Bronchial epithelial cell (primary cell): ENCODE results near the gene TMEM156. TPM values are rescaled to one million over a fixed set of nuclear protein-coding genes. Genes with fewer than 3 reads are reported as not detected.
"Not testable (repeated sequence)": the region's sequence is repeated elsewhere in the genome, so short reads cannot be mapped to it uniquely, and the experiment has no call there.

Source experiments
- DNase-seq: peaks from one replicate; pipeline ENCODE4 v3.0.0-alpha.2; 2010; ENCODE audit warnings: low read depth
- FAIRE-seq: peaks from 2 replicates; lab custom pipeline; 2011; peaks lifted over from hg19 to GRCh38; lab: Jason Lieb, UNC
- H3K27me3 ChIP-seq: 2 replicates; pipeline ENCODE4 v1.5.1; 2011; ENCODE audit warnings: low read length; ENCODE audit not compliant: control insufficient read depth, insufficient read depth
- H3K36me3 ChIP-seq: 2 replicates; pipeline ENCODE4 v1.5.1; 2011; ENCODE audit warnings: low read length; ENCODE audit not compliant: control insufficient read depth, insufficient read depth
- H3K4me3 ChIP-seq: 2 replicates; pipeline ENCODE4 v1.5.1; 2011; ENCODE audit warnings: mild to moderate bottlenecking, low read depth, low read length, control low read depth
- CTCF ChIP-seq: IDR thresholded peaks from 2 replicates; pipeline ENCODE4 v1.5.1; 2011; ENCODE audit warnings: mild to moderate bottlenecking, moderate library complexity, low read length, control low read depth, inconsistent platforms; ENCODE audit not compliant: insufficient read depth, severe bottlenecking
- total RNA-seq: library from RNA; depleted of rRNA; stranded (reverse); fragments of >200 nt; gene quantifications from 2 replicates; pipeline ENCODE4 v1.2.1, GENCODE V29; 2014

Gene TMEM156
- total RNA-seq, 1 donor from 2014 or later: 3.4 TPM

- no peak for TF ChIP-seq CTCF
- Histone ChIP-seq H3K27me3 (no peaks in the 10 kb centered on the region), H3K4me3 (no peak overlapping the region), H3K36me3 (peaks cover 1% of the 10 kb centered on the region)
- peak; percentile 50 for DNase-seq
- FAIRE-seq: no peak
Measured at GRCh38 chr4:38989487-38989886, 42.7 kb downstream of the TMEM156 start.

GRCh38 chr4:38988353-38988752, 43.9 kb downstream of the TMEM156 start:
- not testable (repeated sequence) for H3K36me3 ChIP-seq, FAIRE-seq, H3K27me3 ChIP-seq, H3K4me3 ChIP-seq, DNase-seq

- TF ChIP-seq CTCF: no peak
- no peak for FAIRE-seq
Measured at GRCh38 chr4:38987491-38987890, 44.7 kb downstream of the TMEM156 start.

GRCh38 chr4:38985410-38986100, 46.7 kb downstream of the TMEM156 start:
- Histone ChIP-seq H3K36me3 (no peaks in the 10 kb centered on the region), H3K27me3 (no peaks in the 10 kb centered on the region), H3K4me3 (no peak overlapping the region)
- DNase-seq (no peak), FAIRE-seq (no peak)
- TF ChIP-seq CTCF: no peak

More at GRCh38 chr4:38987491-38987890, 44.7 kb downstream of the TMEM156 start:
- no peak for DNase-seq
- H3K36me3 ChIP-seq: peaks cover 1% of the 10 kb centered on the region
- H3K4me3 ChIP-seq: no peak overlapping the region
- no peaks in the 10 kb centered on the region for H3K27me3 ChIP-seq

- no peaks in the 10 kb centered on the region for H3K36me3 ChIP-seq
- TF ChIP-seq CTCF: no peak
- FAIRE-seq (no peak), DNase-seq (no peak)
- no peaks in the 10 kb centered on the region for H3K27me3 ChIP-seq
- H3K4me3 ChIP-seq: no peak overlapping the region
Measured at GRCh38 chr4:38983787-38984598, 48.2 kb downstream of the TMEM156 start.

GRCh38 chr4:38983291-38983690, 48.9 kb downstream of the TMEM156 start:
- no peak for TF ChIP-seq CTCF
- FAIRE-seq (no peak), DNase-seq (no peak)
- Histone ChIP-seq H3K4me3 (no peak overlapping the region), H3K27me3 (no peaks in the 10 kb centered on the region), H3K36me3 (no peaks in the 10 kb centered on the region)
